Caco-2 (cell line): Measurements from ENCODE around the gene CDX2. TPM values are rescaled to one million over a fixed set of nuclear protein-coding genes. Genes with fewer than 3 reads are reported as not detected.

Experiments used
- BruUV-seq: library from RNA; stranded (reverse); fragments of 400-500 nt; replicated peaks from 2 replicates; lab custom pipeline; 2021; lab: Mats Ljungman, UMichigan
- CTCF ChIA-PET: fragments of 300-600 bp; sonication (Branson Sonifier 250); formaldehyde crosslinking; loops from one replicate; lab custom pipeline; 2022; ENCODE audit warnings: antibody characterized with exemption; lab: Charles Lee
- POLR2A ChIA-PET: fragments of 300-600 bp; sonication (Branson Sonifier 250); formaldehyde crosslinking; loops from one replicate; lab custom pipeline; 2022; ENCODE audit warnings: antibody characterized with exemption; lab: Charles Lee
- DNase-seq, 2 experiments: peaks; one replicate each; pipeline versions ENCODE4 v3.0.0 to v3.0.0-alpha.2; 2020 to 2022
- H3K27me3 ChIP-seq: replicated peaks from 2 replicates; pipeline ENCODE4 v1.6.0; 2011; ENCODE audit warnings: low read length; ENCODE audit not compliant: control insufficient read depth, insufficient read depth
- H3K36me3 ChIP-seq: 2 replicates; pipeline ENCODE4 v1.5.1; 2011; ENCODE audit warnings: low read length; ENCODE audit not compliant: control insufficient read depth, insufficient read depth
- H3K4me1 ChIP-seq: fragments of 250-450 bp; sonication (Bioruptor Pico); 2 replicates; pipeline ENCODE4 v1.5.1; 2020; ENCODE audit warnings: mild to moderate bottlenecking
- H3K4me3 ChIP-seq: 2 replicates; pipeline ENCODE4 v1.5.1; 2011; ENCODE audit warnings: low read depth, mild to moderate bottlenecking, control low read depth, low read length
- H3K9me3 ChIP-seq: fragments of 250-450 bp; sonication (Bioruptor Pico); 2 replicates; pipeline ENCODE4 v1.5.1; 2020; ENCODE audit warnings: mild to moderate bottlenecking, moderate library complexity
- H3K27ac Mint-ChIP-seq: one replicate; pipeline ENCODE4 v1.8.0; 2022; ENCODE audit warnings: mixed read lengths; ENCODE audit not compliant: unreplicated experiment
- H3K27me3 Mint-ChIP-seq: one replicate; pipeline ENCODE4 v1.8.0; 2022; ENCODE audit warnings: mixed read lengths; ENCODE audit not compliant: insufficient read depth, unreplicated experiment
- H3K36me3 Mint-ChIP-seq: one replicate; pipeline ENCODE4 v1.8.0; 2022; ENCODE audit warnings: mild to moderate bottlenecking, mixed read lengths; ENCODE audit not compliant: insufficient read depth, unreplicated experiment
- H3K4me1 Mint-ChIP-seq: one replicate; pipeline ENCODE4 v1.8.0; 2022; ENCODE audit warnings: low read depth, mixed read lengths; ENCODE audit not compliant: unreplicated experiment
- H3K4me3 Mint-ChIP-seq: one replicate; pipeline ENCODE4 v1.8.0; 2022; ENCODE audit warnings: mild to moderate bottlenecking, moderate library complexity, mixed read lengths; ENCODE audit not compliant: unreplicated experiment
- H3K9me3 Mint-ChIP-seq: one replicate; pipeline ENCODE4 v1.8.0; 2022; ENCODE audit warnings: mixed read lengths; ENCODE audit not compliant: unreplicated experiment
- intact Hi-C: fragments of 100-400 bp; cut with micrococcal nuclease; formaldehyde crosslinking; loops from one replicate; pipeline ENCODE4 v1.10.0; 2022; ENCODE audit not compliant: unreplicated experiment
- total RNA-seq: library from RNA; stranded (reverse); gene quantifications from 2 replicates; pipeline ENCODE4 v1.2.3, GENCODE V29; 2022
- TF ChIP-seq, protein P1 (sequence below), 2 experiments: fragments of 200-600 bp in 1 of 2; IDR thresholded peaks; 1 replicate in 1 of 2; 2 replicates in 1 of 2; pipeline versions ENCODE4 v1.5.1 to v1.8.0; 2011 to 2022; ENCODE audit warnings: antibody characterized with exemption in 1 of 2, control low read depth in 1 of 2, inconsistent platforms in 1 of 2, low read depth in 1 of 2, low read length in 1 of 2, mild to moderate bottlenecking in 1 of 2, moderate library complexity in 1 of 2; ENCODE audit not compliant: insufficient read depth in 1 of 2, severe bottlenecking in 1 of 2, unreplicated experiment in 1 of 2

Gene CDX2
- total RNA-seq, 1 experiment from 2014 or later: 104 TPM

GRCh38 chr13:27952876-27953675, 16.0 kb downstream of the CDX2 start:
- DNase-seq: peak; percentile 85 to 91
- POLR2A ChIA-PET: interaction anchor here (0.6 to 2.6 kb wide), 8 partner anchors 9 to 591 kb away, joined by 3 to 17 read pairs (median 4); partner anchors contain the start of gene CDX2
- TSS peak; percentile 33 for BruUV-seq
- CTCF ChIA-PET: interaction anchor here (0.6 to 4.1 kb wide), 29 partner anchors 9 to 968 kb away, joined by 3 to 139 read pairs (median 6); partner anchors contain the start of genes CDX2, GTF3A, PDX1 and URAD
- Histone ChIP-seq H3K27me3 (no peaks in the 10 kb centered on the region), H3K4me1 (peaks cover 43% of the 10 kb centered on the region), H3K9me3 (no peaks in the 10 kb centered on the region), H3K36me3 (no peaks in the 10 kb centered on the region), H3K4me3 (peak overlapping the region; percentile 56)
- Mint-ChIP-seq H3K36me3 (peaks cover 16% of the 10 kb centered on the region), H3K27me3 (no peaks in the 10 kb centered on the region), H3K4me1 (peaks cover 13% of the 10 kb centered on the region), H3K27ac (peak overlapping the region; percentile 94), H3K4me3 (peak overlapping the region; percentile 88), H3K9me3 (no peaks in the 10 kb centered on the region)
- intact Hi-C loops: loop anchor here (1.0 kb wide), 6 partner anchors 31 to 182 kb away; no protein-coding TSS in a partner anchor
- TF ChIP-seq, protein P1, sequence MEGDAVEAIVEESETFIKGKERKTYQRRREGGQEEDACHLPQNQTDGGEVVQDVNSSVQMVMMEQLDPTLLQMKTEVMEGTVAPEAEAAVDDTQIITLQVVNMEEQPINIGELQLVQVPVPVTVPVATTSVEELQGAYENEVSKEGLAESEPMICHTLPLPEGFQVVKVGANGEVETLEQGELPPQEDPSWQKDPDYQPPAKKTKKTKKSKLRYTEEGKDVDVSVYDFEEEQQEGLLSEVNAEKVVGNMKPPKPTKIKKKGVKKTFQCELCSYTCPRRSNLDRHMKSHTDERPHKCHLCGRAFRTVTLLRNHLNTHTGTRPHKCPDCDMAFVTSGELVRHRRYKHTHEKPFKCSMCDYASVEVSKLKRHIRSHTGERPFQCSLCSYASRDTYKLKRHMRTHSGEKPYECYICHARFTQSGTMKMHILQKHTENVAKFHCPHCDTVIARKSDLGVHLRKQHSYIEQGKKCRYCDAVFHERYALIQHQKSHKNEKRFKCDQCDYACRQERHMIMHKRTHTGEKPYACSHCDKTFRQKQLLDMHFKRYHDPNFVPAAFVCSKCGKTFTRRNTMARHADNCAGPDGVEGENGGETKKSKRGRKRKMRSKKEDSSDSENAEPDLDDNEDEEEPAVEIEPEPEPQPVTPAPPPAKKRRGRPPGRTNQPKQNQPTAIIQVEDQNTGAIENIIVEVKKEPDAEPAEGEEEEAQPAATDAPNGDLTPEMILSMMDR (IDR thresholded peaks at IDR 0.05; ENCODE audit: insufficient read depth in 1 of 2, low read depth in 1 of 2, low read length in 1 of 2, severe bottlenecking in 1 of 2, unreplicated experiment in 1 of 2): no peak

DNA sequence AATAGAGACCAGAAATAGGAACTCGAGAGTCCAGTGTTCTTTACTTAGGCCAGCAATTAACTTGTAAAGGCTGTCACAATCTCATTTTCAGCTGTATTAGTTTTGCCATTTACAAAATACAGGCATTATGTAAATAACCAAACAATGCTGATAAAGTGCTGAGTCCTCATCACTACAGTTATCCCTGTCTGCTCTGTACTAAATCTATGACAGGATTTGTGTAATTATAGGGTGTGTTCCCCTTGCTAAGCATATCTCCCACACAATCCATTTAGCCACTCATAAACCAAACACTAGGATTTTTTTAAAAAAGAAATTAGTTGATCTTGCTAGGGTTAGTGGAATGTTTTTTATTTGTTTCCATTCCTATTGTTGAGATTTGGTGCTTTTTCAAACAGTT, 26.1 kb downstream of the CDX2 start:
- Mint-ChIP-seq H3K9me3 (peaks cover 9% of the 10 kb centered on the region), H3K27ac (no peak overlapping the region), H3K36me3 (no peaks in the 10 kb centered on the region), H3K4me1 (no peaks in the 10 kb centered on the region), H3K4me3 (no peak overlapping the region), H3K27me3 (no peaks in the 10 kb centered on the region)
- intact Hi-C loops: no loop called here
- no peaks in the 10 kb centered on the region for H3K36me3 ChIP-seq
- H3K4me3 ChIP-seq: no peak overlapping the region
- H3K27me3 ChIP-seq: no peaks in the 10 kb centered on the region
- no peak for DNase-seq
- H3K9me3 ChIP-seq: peaks cover 15% of the 10 kb centered on the region; the same call in 1 of the 2 replicates
- no peaks in the 10 kb centered on the region for H3K4me1 ChIP-seq
- no TSS peak for BruUV-seq
- TF ChIP-seq, protein P1 (IDR thresholded peaks at IDR 0.05; ENCODE audit: insufficient read depth in 1 of 2, low read depth in 1 of 2, low read length in 1 of 2, severe bottlenecking in 1 of 2, unreplicated experiment in 1 of 2): no peak
- ChIA-PET POLR2A (no interaction called here), CTCF (interaction anchor here (0.5 to 1.4 kb wide), 2 partner anchors 113 to 117 kb away, joined by 3 to 5 read pairs; no protein-coding TSS in a partner anchor)

DNA sequence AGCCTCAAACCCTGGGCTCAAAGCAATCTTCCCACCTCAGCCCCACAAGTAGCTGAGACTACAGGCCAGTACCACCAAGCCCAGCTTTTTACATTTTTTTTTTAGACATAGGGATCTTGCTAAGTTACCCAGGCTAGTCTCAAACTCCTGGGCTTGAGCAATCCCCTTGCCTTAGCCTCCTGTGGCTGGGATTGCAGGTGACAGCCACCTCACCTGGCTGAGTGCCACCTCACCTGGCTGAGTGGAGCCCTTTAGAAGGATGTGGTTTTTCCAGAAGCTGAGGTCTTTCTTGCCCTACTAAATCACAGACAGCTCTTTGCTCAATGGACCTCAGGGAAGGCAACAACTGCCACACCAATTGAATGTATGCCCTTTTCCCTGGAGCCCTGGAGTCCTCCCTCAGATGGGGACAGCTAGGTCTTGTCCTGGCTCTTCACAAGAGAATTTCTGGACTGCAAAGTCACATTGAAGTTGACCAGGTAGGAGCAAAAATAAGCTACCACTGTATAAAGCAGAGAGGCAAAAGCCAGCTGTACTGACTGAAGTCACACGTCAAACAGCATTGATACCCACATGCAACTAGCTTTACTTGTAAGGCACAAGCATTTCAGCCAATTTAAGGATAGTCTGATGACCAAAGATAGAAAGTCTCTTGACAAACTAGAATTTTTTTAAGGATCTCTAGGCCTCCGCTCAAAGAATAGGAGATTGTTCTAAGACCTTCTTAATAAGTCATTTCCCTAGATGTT, 35.4 kb downstream of the CDX2 start:
- intact Hi-C loops: no loop called here
- Histone ChIP-seq H3K9me3 (no peaks in the 10 kb centered on the region), H3K4me1 (no peaks in the 10 kb centered on the region), H3K27me3 (no peaks in the 10 kb centered on the region), H3K36me3 (no peaks in the 10 kb centered on the region), H3K4me3 (no peak overlapping the region)
- TF ChIP-seq, protein P1 (IDR thresholded peaks at IDR 0.05; ENCODE audit: insufficient read depth in 1 of 2, low read depth in 1 of 2, low read length in 1 of 2, severe bottlenecking in 1 of 2, unreplicated experiment in 1 of 2): no peak
- no TSS peak for BruUV-seq
- Mint-ChIP-seq H3K9me3 (no peaks in the 10 kb centered on the region), H3K27ac (no peak overlapping the region), H3K4me3 (no peak overlapping the region), H3K4me1 (no peaks in the 10 kb centered on the region), H3K27me3 (no peaks in the 10 kb centered on the region), H3K36me3 (no peaks in the 10 kb centered on the region)
- ChIA-PET CTCF (interaction anchor here (1.2 kb wide), 1 partner anchor 107 kb away, joined by 4 read pairs; no protein-coding TSS in a partner anchor), POLR2A (no interaction called here)
- DNase-seq: no peak
